Activated CD8-positive, alpha-beta T cell treated with anti-CD3 and anti-CD28 coated beads for 36 hours (primary cell): ENCODE measurements around the gene AGAP1. TPM values are rescaled to one million over a fixed set of nuclear protein-coding genes. Genes with fewer than 3 reads are reported as not detected.

ENCODE experiments used
- ATAC-seq: fragments of 200-7000 bp; cut with Tn5 transposase; one replicate; pipeline ENCODE4 v1.10.0; 2021; ENCODE audit warnings: mild to moderate bottlenecking, moderate library complexity
- CTCF ChIA-PET: fragments of 350-600 bp; sonication (Branson Sonifier 250); formaldehyde crosslinking; loops from one replicate; lab custom pipeline; 2021; ENCODE audit warnings: antibody characterized with exemption; lab: Charles Lee
- POLR2A ChIA-PET: fragments of 350-600 bp; sonication (Branson Sonifier 250); formaldehyde crosslinking; loops from one replicate; lab custom pipeline; 2021; ENCODE audit warnings: antibody characterized with exemption; lab: Charles Lee
- DNase-seq: peaks from one replicate; pipeline ENCODE4 v3.0.0-alpha.2; 2020
- H3K27ac Mint-ChIP-seq: one replicate; pipeline ENCODE4 v1.8.0; 2021; ENCODE audit warnings: mild to moderate bottlenecking, mixed read lengths
- H3K27me3 Mint-ChIP-seq: one replicate; pipeline ENCODE4 v1.8.0; 2021; ENCODE audit warnings: mixed read lengths
- H3K36me3 Mint-ChIP-seq: one replicate; pipeline ENCODE4 v1.8.0; 2021; ENCODE audit warnings: low read depth, mixed read lengths
- H3K4me1 Mint-ChIP-seq: one replicate; pipeline ENCODE4 v1.8.0; 2021; ENCODE audit warnings: low read depth, mixed read lengths
- H3K4me3 Mint-ChIP-seq: one replicate; pipeline ENCODE4 v1.8.0; 2021; ENCODE audit warnings: mild to moderate bottlenecking, moderate library complexity, mixed read lengths
- H3K9me3 Mint-ChIP-seq: one replicate; pipeline ENCODE4 v1.8.0; 2021; ENCODE audit warnings: mixed read lengths
- CTCF ChIP-seq: fragments of 200-600 bp; IDR thresholded peaks from one replicate; pipeline ENCODE4 v1.8.0; 2022; ENCODE audit warnings: antibody characterized with exemption, mild to moderate bottlenecking
- intact Hi-C: fragments of 100-400 bp; cut with micrococcal nuclease; formaldehyde crosslinking; loops from one replicate; pipeline ENCODE4 v1.10.0; 2022
- total RNA-seq, 2 experiments: library from RNA; stranded (reverse); gene quantifications; one replicate each; pipeline ENCODE4 v1.2.3, GENCODE V29; 2021

AGAP1 gene
- total RNA-seq, 2 experiments from 2014 or later, result 2.5 to 2.9 TPM

- DNase-seq, result no peak
- ATAC-seq, result no peak
- Mint-ChIP-seq H3K36me3 (no peaks in the 10 kb centered on the region), H3K27me3 (peaks cover 48% of the 10 kb centered on the region), H3K4me1 (peaks cover 13% of the 10 kb centered on the region), H3K27ac (no peak overlapping the region), H3K9me3 (no peaks in the 10 kb centered on the region), H3K4me3 (no peak overlapping the region)
- intact Hi-C loops, result loop anchor here (10.0 kb wide), 1 partner anchor 489 kb away; no protein-coding TSS in a partner anchor
- CTCF ChIA-PET, result interaction anchor here (0.6 to 1.9 kb wide), 2 partner anchors 13 to 17 kb away, joined by 3 to 10 read pairs; no protein-coding TSS in a partner anchor
- POLR2A ChIA-PET, result interaction anchor here (0.6 kb wide), 1 partner anchor 73 kb away, joined by 5 read pairs; no protein-coding TSS in a partner anchor
- no peak for TF ChIP-seq CTCF
Observed at GRCh38 chr2:236163471-236164200, 669.8 kb downstream of the AGAP1 start.

GRCh38 chr2:236164201-236164924, 670.5 kb downstream of the AGAP1 start:
- Mint-ChIP-seq H3K4me1 (peaks cover 13% of the 10 kb centered on the region), H3K4me3 (no peak overlapping the region), H3K27me3 (peaks cover 52% of the 10 kb centered on the region), H3K27ac (no peak overlapping the region), H3K9me3 (no peaks in the 10 kb centered on the region), H3K36me3 (no peaks in the 10 kb centered on the region)
- intact Hi-C loops, result loop anchor here (10.0 kb wide), 1 partner anchor 490 kb away; no protein-coding TSS in a partner anchor
- ATAC-seq, result no peak
- POLR2A ChIA-PET, result interaction anchor here (0.7 kb wide), 1 partner anchor 12 kb away, joined by 3 read pairs; no protein-coding TSS in a partner anchor
- TF ChIP-seq CTCF, result no peak
- no peak for DNase-seq
- CTCF ChIA-PET, result interaction anchor here (0.6 to 2.0 kb wide), 3 partner anchors 13 to 385 kb away, joined by 3 to 13 read pairs (median 3); no protein-coding TSS in a partner anchor

GRCh38 chr2:236164925-236165841, 671.3 kb downstream of the AGAP1 start:
- Mint-ChIP-seq H3K27me3 (peaks cover 60% of the 10 kb centered on the region), H3K9me3 (no peaks in the 10 kb centered on the region), H3K4me1 (peaks cover 13% of the 10 kb centered on the region), H3K27ac (no peak overlapping the region), H3K36me3 (no peaks in the 10 kb centered on the region), H3K4me3 (no peak overlapping the region)
- no peak for DNase-seq
- CTCF ChIA-PET, result interaction anchor here (0.6 to 2.0 kb wide), 4 partner anchors 13 to 386 kb away, joined by 3 to 13 read pairs (median 3); no protein-coding TSS in a partner anchor
- TF ChIP-seq CTCF, result no peak
- intact Hi-C loops, result loop anchor here (10.0 kb wide), 1 partner anchor 490 kb away; no protein-coding TSS in a partner anchor
- POLR2A ChIA-PET, result interaction anchor here (0.6 to 0.7 kb wide), 2 partner anchors 11 to 398 kb away, joined by 3 read pairs; no protein-coding TSS in a partner anchor
- no peak for ATAC-seq

GRCh38 chr2:236165842-236166795, 672.3 kb downstream of the AGAP1 start:
- CTCF ChIA-PET, result interaction anchor here (2.0 kb wide), 1 partner anchor 12 kb away, joined by 13 read pairs; no protein-coding TSS in a partner anchor
- intact Hi-C loops, result loop anchor here (10.0 kb wide), 1 partner anchor 491 kb away; no protein-coding TSS in a partner anchor

More at GRCh38 chr2:236165842-236166795, 672.3 kb downstream of the AGAP1 start:
- Mint-ChIP-seq H3K36me3 (no peaks in the 10 kb centered on the region), H3K27me3 (peaks cover 63% of the 10 kb centered on the region), H3K4me1 (peaks cover 13% of the 10 kb centered on the region), H3K9me3 (no peaks in the 10 kb centered on the region), H3K27ac (no peak overlapping the region), H3K4me3 (peak overlapping the region; percentile 31)
- POLR2A ChIA-PET, result interaction anchor here (0.6 kb wide), 1 partner anchor 398 kb away, joined by 3 read pairs; no protein-coding TSS in a partner anchor
- TF ChIP-seq CTCF, result no peak
- DNase-seq, result no peak
- no peak for ATAC-seq
